HG02623 (cell line): ENCODE data around the gene B4GAT1.
"Not testable (repeated sequence)": the region's sequence is repeated elsewhere in the genome, so short reads cannot be mapped to it uniquely, and the experiment has no call there.

ENCODE experiments used
- ATAC-seq: cut with Tn5 transposase; IDR thresholded peaks from one replicate; pipeline ENCODE4 v1.9.1; 2021; ENCODE audit warnings: moderate library complexity; ENCODE audit not compliant: unreplicated experiment

B4GAT1 gene

GRCh38 chr11:66326261-66327111, 20.9 kb downstream of the B4GAT1 start:
- no peak for ATAC-seq

- no peak for ATAC-seq
Measured at GRCh38 chr11:66325263-66325671, 22.2 kb downstream of the B4GAT1 start.

- ATAC-seq = no peak
Measured at GRCh38 chr11:66324664-66325063, 22.8 kb downstream of the B4GAT1 start.

- ATAC-seq = no peak
Measured at GRCh38 chr11:66323684-66324083, 23.7 kb downstream of the B4GAT1 start.

- no peak for ATAC-seq
Measured at GRCh38 chr11:66322732-66323427, 24.5 kb downstream of the B4GAT1 start.

- no peak for ATAC-seq
Measured at GRCh38 chr11:66321606-66322005, 25.8 kb downstream of the B4GAT1 start.

GRCh38 chr11:66320748-66321147, 26.7 kb downstream of the B4GAT1 start:
- not testable (repeated sequence) for ATAC-seq

- not testable (repeated sequence) for ATAC-seq
Measured at GRCh38 chr11:66320289-66320688, 27.1 kb downstream of the B4GAT1 start.

GRCh38 chr11:66318600-66318970, 28.8 kb downstream of the B4GAT1 start:
- ATAC-seq = no peak

- ATAC-seq = no peak
Measured at GRCh38 chr11:66317723-66318599, 29.5 kb downstream of the B4GAT1 start.

- ATAC-seq = no peak
Measured at GRCh38 chr11:66317322-66317722, 30.1 kb downstream of the B4GAT1 start.

GRCh38 chr11:66316849-66317251, 30.6 kb downstream of the B4GAT1 start, which contains the start of gene CD248:
Gene CD248, minus strand, starts transcription at chr11:66317044. Its CDS starts 17 bp downstream, at chr11:66317027.
- no peak for ATAC-seq

GRCh38 chr11:66315921-66316811, 31.3 kb downstream of the B4GAT1 start:
- ATAC-seq = no peak

- ATAC-seq = no peak
Measured at GRCh38 chr11:66315498-66315885, 31.9 kb downstream of the B4GAT1 start.

- no peak for ATAC-seq
Measured at GRCh38 chr11:66314561-66315497, 32.6 kb downstream of the B4GAT1 start.

- no peak for ATAC-seq
Measured at GRCh38 chr11:66314186-66314501, 33.3 kb downstream of the B4GAT1 start.

GRCh38 chr11:66313321-66314185, 33.9 kb downstream of the B4GAT1 start:
- ATAC-seq = no peak
